ENCODE data around the gene PPP5C. TPM values are rescaled to one million over a fixed set of nuclear protein-coding genes. Genes with fewer than 3 reads are reported as not detected.
"Not testable (repeated sequence)": the region's sequence is repeated elsewhere in the genome, so short reads cannot be mapped to it uniquely, and the experiment has no call there.

Gene PPP5C
- total RNA-seq, 1 donor from 2014 or later = 31.0 TPM

DNA sequence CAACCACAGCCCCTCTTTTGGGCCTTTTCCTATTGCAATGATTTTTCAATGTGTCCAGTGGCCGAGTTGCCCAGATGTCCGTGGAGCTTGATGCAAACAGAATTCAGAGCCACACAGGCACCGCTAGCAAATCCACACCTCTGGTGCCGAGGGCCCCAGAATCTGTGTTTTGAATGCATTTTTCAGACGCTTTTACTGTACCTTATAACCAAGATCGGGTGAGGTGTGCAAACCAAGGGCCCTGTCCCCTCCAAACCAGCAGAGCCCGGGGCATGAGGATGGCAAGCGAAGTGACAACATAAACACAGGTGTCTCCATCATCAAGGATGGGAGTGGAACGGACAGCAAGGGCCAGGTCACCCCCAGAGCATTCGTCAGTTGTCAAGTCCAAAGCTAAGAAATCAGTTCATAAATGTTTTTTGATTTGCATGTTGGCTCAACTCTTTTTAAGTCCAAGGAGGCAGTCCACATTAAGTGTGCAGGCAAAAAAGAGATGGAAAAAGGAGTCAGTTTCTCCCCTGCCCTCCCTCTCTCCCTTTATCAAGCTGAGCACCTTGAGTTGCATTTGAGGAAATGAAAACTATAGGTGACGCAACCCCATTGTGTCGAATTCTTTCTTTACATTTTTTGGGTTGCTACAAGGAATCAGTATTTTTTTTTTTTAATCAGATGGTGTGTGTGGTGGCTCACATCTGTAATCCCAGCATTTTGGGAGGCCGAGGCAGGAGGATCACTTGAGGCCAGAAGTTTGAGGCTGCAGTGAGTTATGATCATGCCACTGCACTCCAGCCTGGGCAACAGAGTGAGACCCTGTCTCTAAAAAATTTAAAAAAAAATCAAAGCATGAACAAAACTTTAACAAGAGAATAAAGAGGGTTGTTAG, 63.6 kb downstream of the PPP5C start:
- no peak for ATAC-seq

DNA sequence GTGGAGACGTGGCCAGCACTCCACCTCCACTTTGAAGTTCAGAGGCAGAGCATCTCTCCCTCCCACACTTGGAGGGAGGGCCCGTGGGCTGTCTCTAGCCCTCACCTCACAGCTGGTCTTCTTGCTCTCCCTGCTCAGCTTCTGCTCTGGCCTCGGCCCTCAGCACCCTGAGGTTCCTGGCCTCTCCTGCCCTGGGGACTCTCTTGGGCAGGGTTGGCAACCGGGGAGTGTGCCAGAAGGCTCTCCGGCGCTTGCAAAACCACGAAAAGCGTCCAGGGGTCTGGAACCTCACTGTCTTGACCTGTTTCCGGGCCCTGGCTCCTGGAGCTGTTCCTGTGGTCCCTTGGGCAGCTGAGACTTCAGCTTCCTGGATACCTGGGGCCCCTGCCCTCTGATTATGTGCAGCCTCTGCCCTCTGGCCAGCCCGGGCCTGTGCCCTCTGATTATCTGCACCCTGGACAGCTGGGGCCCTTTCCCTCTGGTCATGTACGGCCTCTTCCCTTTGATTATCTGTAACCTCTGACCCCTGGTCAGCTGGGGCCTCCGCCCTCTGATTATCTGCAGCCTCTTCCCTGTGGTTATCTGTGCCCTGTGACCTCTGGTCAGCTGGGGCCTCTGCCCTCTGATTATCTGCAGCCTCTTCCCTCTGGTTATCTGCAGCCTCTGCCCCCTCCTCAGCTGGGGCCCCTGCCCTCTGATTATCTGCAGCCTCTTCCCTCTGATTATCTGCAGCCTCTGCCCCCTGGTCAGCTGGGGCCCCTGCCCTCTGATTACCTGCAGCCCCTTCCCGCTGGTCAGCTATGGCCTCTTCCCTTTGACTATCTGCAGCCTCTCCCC, 64.4 kb downstream of the PPP5C start:
- ATAC-seq = no peak

DNA sequence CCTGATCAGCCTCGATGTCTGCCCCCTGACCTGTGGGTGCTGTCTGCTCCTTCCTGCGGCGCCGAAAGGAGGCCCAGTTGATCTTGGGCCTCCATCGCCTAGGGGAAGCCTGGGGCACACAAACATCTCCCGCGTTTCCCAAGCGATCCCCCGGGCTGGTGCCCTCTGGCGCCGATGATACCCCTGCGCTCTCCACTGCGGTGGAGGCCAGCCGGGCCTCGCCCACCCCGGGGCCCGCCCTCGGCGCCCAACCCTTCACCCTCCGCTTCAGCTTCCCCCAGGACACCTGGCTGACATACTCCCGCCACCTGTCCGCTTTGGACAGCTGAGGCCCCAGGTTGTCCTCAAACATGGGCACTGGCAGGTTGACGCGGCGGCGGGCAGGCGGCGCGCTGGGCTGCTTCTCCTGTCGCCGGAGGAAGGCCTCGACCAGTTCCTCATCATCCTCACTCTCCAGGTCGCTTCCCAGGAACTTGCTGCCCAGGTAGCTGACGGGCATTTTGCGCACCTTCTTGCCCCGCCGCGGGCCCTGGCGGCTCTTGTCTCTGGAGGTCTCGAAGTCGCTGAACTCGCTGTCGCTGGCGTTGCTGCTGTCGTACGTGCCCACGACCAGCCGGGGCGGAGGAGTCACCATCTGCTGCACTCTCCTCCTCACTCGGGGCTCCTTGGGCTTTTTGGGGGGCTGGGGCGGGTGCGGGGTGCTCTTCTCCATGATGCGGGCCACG, 65.2 kb downstream of the PPP5C start:
- ATAC-seq = no peak

DNA sequence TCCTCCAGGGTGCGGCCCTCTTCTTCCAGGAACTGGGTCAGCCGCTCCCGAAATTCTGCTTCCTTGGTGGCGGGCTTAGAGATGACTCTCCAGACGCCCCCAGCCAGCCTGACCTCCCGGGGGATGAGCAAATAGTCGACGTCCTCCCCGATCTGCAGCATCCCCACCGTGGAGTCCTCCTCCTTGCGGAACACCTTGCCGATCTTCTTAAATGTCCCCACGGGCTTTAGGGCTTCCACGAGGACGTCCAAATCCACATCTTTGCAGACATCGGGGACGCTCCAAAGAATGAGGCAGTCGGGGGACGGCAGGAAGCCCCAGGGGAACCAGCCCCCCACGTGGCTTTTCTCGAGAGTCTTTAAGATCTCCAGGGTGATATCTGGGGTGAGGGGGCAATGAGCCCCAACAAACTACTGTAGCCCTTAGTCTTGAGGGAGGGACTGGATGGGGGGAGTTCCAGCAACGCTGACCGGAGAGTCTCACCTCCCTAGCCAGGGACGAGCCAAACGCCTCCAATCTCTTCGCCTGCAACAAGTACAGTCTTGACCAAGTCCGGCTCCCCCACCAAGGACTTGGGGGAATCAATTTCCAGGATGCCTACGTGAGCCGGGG, 65.9 kb downstream of the PPP5C start:
- ATAC-seq = no peak

DNA sequence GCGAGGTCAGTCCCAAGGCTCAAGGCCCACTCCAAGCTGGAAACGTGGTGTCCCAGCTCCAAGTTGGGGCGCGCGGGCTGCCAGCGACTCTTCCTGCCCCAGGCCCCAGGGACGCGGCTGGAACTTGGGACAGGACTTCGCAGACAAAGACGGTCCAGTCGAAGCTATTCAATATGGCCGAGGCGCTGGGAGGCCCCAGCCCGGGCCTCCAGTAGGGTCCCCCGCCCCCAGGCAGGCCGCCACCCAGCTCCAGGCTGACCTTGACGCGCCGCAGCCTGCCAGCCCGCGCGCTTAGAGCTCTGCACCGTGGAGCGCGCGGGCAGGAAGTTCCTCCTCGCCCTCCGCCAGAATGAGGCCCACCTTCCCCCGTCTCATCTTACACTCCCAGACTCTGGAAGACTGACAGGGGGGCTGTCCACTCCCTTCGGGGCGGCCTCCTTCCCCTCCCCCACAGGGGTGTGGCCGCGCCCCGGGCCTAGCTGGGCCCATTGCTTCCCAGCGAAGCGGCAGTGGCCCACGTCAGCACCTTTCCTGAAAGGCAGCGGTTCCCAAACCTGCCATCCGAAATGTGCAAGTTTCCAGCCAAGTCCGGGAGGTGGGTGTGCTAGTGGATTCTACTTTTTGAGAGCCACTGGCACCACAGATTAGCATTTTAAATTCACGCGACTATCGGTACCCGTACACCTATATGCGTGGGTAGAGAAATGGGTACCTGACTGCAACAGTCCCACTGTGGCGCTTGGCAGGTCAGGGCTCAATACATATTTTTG, 66.6 kb downstream of the PPP5C start, which contains the start of gene CCDC8:
Gene CCDC8, minus strand, starts transcription at position 303 of the 770 bp plus-strand sequence. CDS start 754 bp downstream, outside the sequence.
- ATAC-seq = peak; percentile 59

DNA sequence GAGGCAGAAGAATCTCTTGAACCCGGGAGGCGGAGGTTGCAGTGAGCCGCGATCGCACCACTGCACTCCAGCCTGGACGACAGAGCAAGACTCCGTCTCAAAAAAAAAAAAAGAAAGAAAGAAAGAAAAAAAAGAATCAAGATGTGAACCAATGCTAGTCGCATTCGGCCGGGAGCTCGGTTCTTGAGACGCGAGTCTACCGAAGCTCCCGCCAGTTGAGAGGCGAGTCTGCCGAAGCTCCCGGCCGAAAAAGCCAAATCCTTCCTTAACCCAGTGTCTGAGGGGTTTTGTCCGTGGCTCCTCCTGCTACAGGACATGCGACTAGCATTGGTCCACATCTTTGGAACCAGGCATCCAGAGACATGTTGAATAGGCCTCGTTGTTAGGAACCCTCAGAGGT, 68.0 kb downstream of the PPP5C start:
- ATAC-seq = not testable (repeated sequence)

DNA sequence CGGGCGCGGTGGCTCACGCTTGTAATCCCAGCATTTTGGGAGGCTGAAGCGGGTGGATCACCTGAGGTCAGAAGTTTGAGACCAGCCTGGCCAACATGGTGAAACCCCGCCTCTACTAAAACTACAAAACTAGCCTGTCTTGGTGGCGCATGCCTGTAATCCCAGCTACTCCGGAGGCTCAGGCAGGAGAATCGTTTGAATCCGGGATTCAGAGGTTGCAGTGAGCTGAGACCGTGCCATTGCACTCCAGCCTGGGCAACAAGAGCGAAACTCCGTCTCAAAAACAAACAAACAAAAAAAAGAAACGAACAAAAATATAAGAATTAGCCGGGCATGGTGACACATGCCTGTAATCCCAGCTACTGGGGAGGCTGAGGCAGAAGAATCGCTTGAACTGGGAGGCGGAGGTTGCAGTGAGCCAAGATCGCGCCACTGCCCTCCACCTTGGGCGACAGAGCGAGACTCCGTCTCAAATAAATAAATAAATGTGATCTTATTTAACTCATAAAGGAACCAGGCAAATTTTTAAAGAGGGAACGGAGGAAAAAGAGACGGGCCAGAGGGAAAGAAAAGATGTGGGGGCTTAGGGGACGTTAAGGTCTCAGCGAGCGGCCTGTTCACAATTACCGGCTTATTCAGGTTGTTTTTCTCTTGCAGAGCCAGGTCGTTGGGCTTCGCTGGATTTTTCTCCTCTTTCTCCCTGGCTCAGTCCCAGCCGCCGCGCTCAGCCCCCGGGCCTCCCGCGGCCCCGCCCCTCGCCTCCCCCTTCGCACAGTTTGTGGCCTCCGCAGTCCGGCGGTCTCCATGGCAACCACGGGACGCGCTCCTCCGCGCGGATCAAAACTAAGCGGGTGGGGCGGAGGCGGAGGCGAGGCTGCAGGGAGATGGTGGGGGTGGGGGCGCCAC, 69.2 kb downstream of the PPP5C start:
- not testable (repeated sequence) for ATAC-seq

DNA sequence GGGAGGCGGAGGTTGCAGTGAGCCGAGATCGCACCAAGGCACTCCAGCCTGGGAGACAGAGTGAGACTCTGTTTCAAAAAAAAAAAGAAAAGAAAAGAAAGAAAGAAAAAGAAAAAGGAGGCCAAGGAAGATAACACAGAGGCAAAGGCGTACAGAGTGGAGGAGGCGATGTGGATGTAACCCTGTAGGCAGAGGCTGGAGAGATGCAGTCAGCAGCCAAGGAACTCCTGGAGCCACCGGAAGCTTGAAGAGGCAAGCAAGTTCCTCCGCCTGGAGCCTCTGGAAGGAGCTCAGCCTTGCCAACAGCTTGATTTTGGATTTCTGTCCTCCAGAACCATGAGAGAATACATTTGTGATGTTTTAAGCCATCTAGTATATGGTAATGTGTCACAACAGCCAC, 73.2 kb downstream of the PPP5C start:
- no peak for ATAC-seq

DNA sequence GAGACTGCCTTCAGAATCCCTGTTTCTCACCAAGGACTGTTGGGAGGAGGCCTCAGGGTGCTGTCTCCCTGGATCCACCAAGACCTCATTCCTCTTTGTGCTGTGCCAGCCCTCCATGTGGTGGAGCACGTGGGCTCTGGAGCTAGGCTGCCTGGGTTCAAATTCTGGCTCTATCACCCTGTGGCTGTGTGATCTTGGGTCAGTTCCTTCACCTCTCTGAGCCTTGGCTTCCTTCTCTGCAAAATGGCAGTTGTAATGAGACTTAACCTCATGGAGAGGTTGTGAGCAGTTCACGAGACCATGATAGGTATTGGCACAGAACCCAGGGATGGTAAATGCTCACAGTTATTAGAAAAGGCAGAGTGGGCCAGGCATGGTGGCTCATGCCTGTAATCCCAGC, 75.5 kb downstream of the PPP5C start:
- ATAC-seq = no peak

DNA sequence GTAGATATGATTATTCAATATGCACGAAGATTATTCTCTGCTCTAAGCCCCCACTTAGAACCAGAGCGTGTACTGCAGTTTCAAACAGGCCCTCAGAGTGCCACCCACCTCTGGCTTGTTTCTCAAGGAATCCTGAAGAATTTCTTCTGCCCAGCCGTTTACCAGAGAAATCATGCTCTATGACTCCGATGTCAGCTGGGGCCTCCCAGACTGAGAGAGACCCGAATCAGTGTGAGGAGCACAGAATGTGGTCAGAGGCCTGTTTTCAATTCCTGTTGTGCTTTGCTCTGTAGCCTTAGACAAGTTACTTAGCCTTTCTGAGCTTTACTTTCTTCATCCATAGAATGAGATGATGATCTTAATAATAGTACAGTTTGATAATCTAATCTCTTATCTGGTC, 76.3 kb downstream of the PPP5C start:
- ATAC-seq = no peak

DNA sequence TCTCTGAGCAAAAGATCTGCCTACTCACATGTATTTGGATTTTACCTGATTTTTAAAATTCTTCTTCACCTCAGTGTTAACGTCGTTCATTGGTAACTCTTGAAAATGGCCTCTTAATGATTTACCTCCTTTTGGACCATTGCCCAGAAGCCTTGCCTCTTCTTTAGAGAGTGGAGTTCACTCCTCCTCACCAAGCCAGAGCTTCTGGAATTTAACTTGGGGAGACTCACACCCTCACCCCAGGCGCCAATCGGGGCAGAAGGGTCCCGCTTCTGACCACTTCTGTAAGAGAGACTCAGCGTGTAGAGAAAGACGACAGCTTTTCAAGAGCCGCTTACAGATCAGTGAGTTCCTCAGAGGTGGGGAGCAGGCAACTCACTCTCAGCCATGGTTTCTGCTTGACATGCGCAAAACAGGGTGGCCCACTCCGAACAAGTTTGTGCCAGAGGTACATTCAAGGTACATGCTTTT, 79.2 kb downstream of the PPP5C start:
- no peak for ATAC-seq

DNA sequence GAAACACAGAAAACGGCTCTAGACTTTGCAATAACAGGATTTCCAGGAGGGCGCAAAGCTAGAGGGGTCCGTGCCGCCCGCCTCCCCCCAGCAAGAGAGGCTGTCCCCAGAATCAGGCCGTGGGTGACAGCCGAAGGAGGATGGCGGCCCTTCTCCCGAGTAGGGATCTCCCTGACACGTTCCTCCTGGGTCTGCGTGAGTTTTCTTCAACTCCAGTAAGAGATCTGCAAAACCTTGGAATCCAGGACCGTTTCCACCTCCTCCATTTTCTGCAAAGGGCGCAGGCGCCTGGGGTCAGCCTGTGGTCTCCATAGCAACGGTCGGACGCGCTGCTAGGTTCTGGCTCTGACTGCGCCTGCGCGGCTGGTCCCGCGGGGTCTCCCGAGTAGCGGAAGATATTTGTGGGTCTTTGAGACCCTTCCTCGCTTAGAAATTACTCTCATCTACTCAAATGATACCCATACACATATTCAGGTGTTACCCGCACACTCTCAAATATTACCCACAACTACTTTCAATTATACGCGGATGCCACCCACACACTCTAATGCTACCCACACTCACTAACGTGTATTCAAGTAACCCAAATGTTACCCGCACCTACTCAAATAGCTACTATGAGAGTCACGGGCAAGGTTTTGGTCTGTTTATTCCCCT, 79.7 kb downstream of the PPP5C start:
- no peak for ATAC-seq

DNA sequence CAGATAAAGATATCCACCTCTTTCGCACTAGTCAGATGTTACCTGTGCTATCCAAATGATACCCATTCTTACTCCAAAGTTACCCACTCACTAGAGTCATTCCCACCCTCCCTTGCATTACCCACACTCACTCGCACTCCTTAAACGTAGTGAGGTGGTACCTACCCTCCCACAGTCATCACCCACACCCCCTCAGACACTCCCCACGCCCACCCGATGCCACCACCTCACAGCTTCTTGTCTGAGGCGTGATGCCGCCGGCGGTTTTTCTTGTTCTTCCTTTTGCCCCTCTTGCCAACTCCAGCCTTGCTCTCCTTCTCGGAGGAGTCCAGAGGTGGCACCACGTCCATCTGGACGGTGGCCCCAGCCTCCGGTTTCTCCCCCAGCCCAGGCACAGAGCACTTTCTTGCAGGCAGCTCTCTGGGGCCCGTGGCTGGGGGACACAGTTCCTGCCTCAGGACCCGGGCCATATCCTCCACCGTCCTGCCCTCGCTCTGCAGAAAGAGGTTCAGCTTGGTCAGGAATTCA, 80.7 kb downstream of the PPP5C start:
- no peak for ATAC-seq

DNA sequence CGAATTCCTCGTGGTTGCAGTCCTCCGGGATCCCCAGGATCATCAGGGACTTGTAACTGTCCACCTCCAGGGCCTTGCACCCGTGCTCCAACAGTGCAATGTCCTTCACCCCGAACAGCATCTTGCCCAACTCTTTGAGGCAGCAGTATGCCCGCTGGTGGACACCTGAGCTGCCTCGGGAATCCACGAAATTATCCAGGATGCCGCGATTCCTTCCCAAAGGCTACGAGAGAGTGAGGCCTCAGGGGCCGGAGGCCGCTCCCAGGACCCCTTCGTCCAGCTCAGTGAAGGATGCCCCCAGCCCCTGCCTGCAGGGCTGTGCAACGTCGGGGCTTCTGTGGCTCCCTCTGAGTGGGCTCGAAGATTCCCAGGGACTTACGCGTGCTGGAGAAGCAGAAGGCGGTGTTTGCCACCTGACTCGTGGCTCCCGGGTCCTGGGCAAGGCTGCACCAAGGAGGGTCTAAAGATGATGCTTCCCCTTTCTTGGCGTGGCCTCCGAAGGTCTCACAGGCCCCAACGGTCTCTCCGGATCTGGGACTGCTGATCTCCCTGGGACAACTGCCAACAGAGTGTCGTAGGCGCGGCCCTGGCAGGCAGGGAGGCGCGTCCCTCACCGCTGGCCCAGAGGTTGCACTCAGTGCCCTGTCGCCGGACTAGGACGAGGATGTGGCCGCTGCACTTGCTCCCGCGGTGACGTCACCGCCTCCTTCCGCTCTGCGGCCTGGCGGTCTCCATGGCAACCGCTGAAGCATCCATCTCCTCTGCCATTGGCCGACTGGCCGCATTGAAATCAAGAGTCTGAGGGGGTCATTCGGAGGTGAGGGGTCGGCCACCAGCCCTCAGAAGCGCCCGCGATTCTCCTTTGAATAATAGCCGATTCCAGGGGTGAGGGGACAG, 81.6 kb downstream of the PPP5C start, which contains the start of gene PNMA8C:
Gene PNMA8C, minus strand, starts transcription at position 698 of the 897 bp plus-strand sequence. Its CDS starts 577 bp downstream, at position 121.
- ATAC-seq = peak; percentile 32

DNA sequence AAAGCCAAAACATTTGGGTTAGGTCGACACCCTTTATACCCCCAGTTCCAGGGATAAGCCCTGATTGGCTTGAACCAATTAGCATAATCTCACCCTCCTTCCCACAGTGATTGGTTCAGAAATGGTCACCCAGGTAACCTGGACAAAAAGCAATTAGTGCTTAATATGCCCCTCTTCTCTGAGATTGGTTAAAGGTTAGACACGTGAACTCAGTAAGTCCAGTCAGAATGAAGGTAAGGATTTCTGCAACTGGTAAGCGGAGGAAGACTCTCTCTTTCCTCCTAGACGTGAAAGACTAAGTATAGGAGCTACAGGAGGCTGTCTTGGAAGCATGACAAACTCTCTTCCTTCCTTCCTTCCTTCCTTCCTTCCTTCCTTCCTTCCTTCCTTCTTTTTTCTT, 83.1 kb downstream of the PPP5C start:
- ATAC-seq = no peak

DNA sequence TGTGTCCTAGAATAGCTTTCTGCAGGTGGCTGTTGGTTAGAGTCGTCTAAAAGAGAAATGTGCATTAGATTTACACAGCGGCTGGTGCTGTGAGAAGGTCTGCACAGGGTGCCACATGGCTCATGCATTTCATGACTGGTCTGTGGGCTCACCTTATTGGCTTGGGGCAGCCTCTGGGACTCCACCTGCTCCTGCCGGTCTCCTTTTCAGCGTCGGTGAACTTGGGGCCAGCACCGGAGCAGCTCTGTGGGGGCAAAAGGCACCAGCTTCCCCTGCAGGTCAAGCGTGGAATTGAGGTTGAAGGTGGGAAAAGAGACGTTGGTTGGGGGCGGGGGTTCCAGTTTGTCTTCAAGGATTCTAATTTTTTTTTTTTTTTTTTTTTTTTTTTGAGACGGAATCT, 84.9 kb downstream of the PPP5C start:
- ATAC-seq = no peak

DNA sequence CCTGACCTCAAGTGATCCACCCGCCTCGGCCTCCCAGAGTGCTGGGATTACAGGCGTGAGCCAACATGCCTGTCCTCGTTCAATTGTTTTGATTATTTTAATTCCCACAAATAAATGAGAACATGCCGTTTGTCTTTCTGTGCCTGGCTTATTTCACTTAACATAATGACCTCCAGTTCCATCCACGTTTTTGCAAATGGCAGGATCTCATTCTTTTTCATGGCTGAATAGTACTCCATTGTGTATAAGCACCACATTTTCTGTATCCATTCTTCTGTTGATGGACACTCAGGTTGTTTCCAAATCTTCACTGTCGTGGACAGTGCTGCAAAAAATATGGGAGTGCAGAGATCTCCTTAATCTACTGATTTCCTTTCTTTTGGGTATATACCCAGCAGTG, 86.6 kb downstream of the PPP5C start:
- ATAC-seq = not testable (repeated sequence)

DNA sequence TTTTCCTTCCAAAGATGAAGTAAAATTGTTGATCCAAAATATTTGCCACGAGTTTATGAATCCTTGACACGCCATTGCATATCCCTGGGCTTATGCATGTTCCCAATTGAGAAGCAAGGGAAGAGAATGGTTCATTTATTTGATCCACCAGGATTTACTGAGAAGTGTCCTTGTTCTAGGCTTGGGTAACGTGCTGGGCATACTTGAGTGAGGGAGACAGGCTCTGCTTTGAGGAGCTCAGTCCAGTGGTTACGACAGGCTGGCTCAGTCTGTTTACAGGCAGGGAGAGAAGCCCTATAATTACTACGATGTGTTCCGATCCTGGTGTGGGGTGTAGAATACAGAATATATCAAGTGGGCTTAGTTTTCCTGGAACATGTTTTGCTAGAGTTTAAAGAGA, 88.1 kb downstream of the PPP5C start:
- no peak for ATAC-seq
